Activated CD4-positive, alpha-beta T cell treated with anti-CD3 and anti-CD28 coated beads, Interleukin-2, amount 50 U/mL, for 24 hours (primary cell): Measurements from ENCODE around the gene CALCOCO2.

Source experiments
- DNase-seq, 2 donors: peaks; one replicate each; pipeline ENCODE4 v3.0.0-alpha.2; 2020; ENCODE audit warnings: low read depth in 1 of 2, low spot score in 1 of 2

The CALCOCO2 gene

GRCh38 chr17:48912476-48912875 lies 81.6 kb downstream of the CALCOCO2 start:
- no peak for DNase-seq
